K562 (cell line): ENCODE data around the gene VPS26A. TPM values are rescaled to one million over a fixed set of nuclear protein-coding genes. Genes with fewer than 3 reads are reported as not detected.
"Not testable (repeated sequence)": the region's sequence is repeated elsewhere in the genome, so short reads cannot be mapped to it uniquely, and the experiment has no call there.

Source experiments
- ATAC-seq: fragments of 200-7000 bp; cut with Tn5 transposase; 3 replicates; pipeline ENCODE4 v1.9.1; 2020; ENCODE audit warnings: moderate library complexity
- BruUV-seq: library from RNA; stranded (reverse); fragments of 400-500 nt; replicated peaks from 2 replicates; lab custom pipeline; 2021; lab: Mats Ljungman, UMichigan
- CTCF ChIA-PET: fragments of 300-600 bp; formaldehyde crosslinking; extraction: SDS; loops from one replicate; lab custom pipeline; 2021; ENCODE audit warnings: low intra/inter-chr PET ratio; lab: Yijun Ruan, JAX
- POLR2A ChIA-PET: fragments of 300-600, 350-650 bp; sonication (Branson Sonifier 250); formaldehyde crosslinking; extraction: SDS; loops from one replicate; lab custom pipeline; 2021; ENCODE audit warnings: antibody characterized with exemption, inconsistent platforms; lab: Yijun Ruan, JAX
- DNase-seq, 4 experiments: peaks; one replicate each; pipeline versions ENCODE4 v3.0.0 to v3.0.0-alpha.2; 2011 to 2018; ENCODE audit warnings: low spot score in 3 of 4, mixed read lengths in 3 of 4; ENCODE audit errors: extremely low read depth in 1 of 4
- FAIRE-seq: peaks from 2 replicates; lab custom pipeline; 2011; peaks lifted over from hg19 to GRCh38; lab: Jason Lieb, UNC
- H2AFZ ChIP-seq: 2 replicates; pipeline ENCODE4 v1.6.0; 2011; ENCODE audit warnings: low read depth, low read length, control low read depth, inconsistent platforms
- H3K27ac ChIP-seq: fragments of 200-600 bp; 3 replicates; pipeline ENCODE4 v1.8.0; 2011; ENCODE audit warnings: low read depth, mild to moderate bottlenecking, control low read depth, inconsistent platforms, low read length, moderate library complexity, mixed read lengths; ENCODE audit errors: extremely low read depth
- H3K27me3 ChIP-seq, 2 experiments: fragments of 300-600 bp in 1 of 2; 2 replicates in 1 of 2; 3 replicates in 1 of 2; pipeline versions ENCODE4 v1.6.0 to v1.8.0; 2011; ENCODE audit warnings: inconsistent platforms in 2 of 2, low read length in 2 of 2, mild to moderate bottlenecking in 1 of 2, mixed read lengths in 1 of 2, moderate library complexity in 1 of 2; ENCODE audit not compliant: control insufficient read depth in 2 of 2, insufficient read depth in 2 of 2
- H3K36me3 ChIP-seq: fragments of 300-600 bp; 3 replicates; pipeline ENCODE4 v1.8.0; 2011; ENCODE audit warnings: mild to moderate bottlenecking, low read length, inconsistent platforms; ENCODE audit not compliant: control insufficient read depth, insufficient read depth
- H3K4me1 ChIP-seq, 2 experiments: fragments of 200-600 bp in 1 of 2; replicated peaks in 1 of 2; 2 replicates in 1 of 2; 3 replicates in 1 of 2; pipeline versions ENCODE4 v1.5.1 to v1.8.0; 2011; ENCODE audit warnings: inconsistent platforms in 2 of 2, low read length in 2 of 2, mild to moderate bottlenecking in 1 of 2, mixed read lengths in 1 of 2, moderate library complexity in 1 of 2; ENCODE audit not compliant: control insufficient read depth in 2 of 2, insufficient read depth in 2 of 2
- H3K4me2 ChIP-seq: 2 replicates; pipeline ENCODE4 v1.6.1; 2011; ENCODE audit warnings: low read length, control low read depth, inconsistent platforms, mixed read lengths; ENCODE audit not compliant: insufficient read depth
- H3K4me3 ChIP-seq: fragments of 200-600 bp; sonication (generic), shearing (Covaris generic); 2 replicates; pipeline ENCODE4 v1.5.1; 2016; ENCODE audit warnings: control low read depth, inconsistent platforms
- H3K79me2 ChIP-seq: fragments of 200-600 bp; 3 replicates; pipeline ENCODE4 v1.8.0; 2011; ENCODE audit warnings: low read length, inconsistent platforms; ENCODE audit not compliant: control insufficient read depth, insufficient read depth
- H3K9ac ChIP-seq, 2 experiments: 2 replicates each; pipeline versions ENCODE4 v1.6.0 to v1.6.1; 2011; ENCODE audit warnings: low read depth in 2 of 2, low read length in 2 of 2, control low read depth in 1 of 2, inconsistent platforms in 1 of 2, mild to moderate bottlenecking in 1 of 2, mixed read lengths in 1 of 2; ENCODE audit not compliant: insufficient read depth in 1 of 2
- H3K9me1 ChIP-seq: one replicate; pipeline ENCODE4 v1.6.0; 2011; ENCODE audit warnings: inconsistent platforms, mild to moderate bottlenecking, low read length, moderate library complexity; ENCODE audit not compliant: control insufficient read depth, insufficient read depth
- H3K9me3 ChIP-seq: replicated peaks from 2 replicates; pipeline ENCODE4 v1.5.1; 2011; ENCODE audit warnings: low read depth, low read length, inconsistent platforms; ENCODE audit not compliant: control insufficient read depth, insufficient read depth
- H4K20me1 ChIP-seq: replicated peaks from 2 replicates; pipeline ENCODE4 v1.6.1; 2011; ENCODE audit warnings: low read length, inconsistent platforms, mixed read lengths; ENCODE audit not compliant: control insufficient read depth, insufficient read depth
- ASH1L ChIP-seq: fragments of 450-650 bp; IDR thresholded peaks from 2 replicates; pipeline ENCODE4 v1.6.1; 2018; ENCODE audit warnings: borderline replicate concordance, mild to moderate bottlenecking, low read depth; ENCODE audit not compliant: partially characterized antibody
- CC2D1A ChIP-seq: fragments of 450-650 bp; IDR thresholded peaks from 2 replicates; pipeline ENCODE4 v1.6.1; 2017; ENCODE audit warnings: mild to moderate bottlenecking
- FOS ChIP-seq: IDR thresholded peaks from 3 replicates; pipeline ENCODE4 v1.6.1; 2011; ENCODE audit not compliant: insufficient read length; ENCODE audit errors: extremely low read depth
- NCOA1 ChIP-seq: fragments of 450-650 bp; IDR thresholded peaks from 2 replicates; pipeline ENCODE4 v1.6.1; 2016; ENCODE audit warnings: low read depth
- NFYB ChIP-seq: IDR thresholded peaks from 2 replicates; pipeline ENCODE4 v1.6.1; 2011; ENCODE audit warnings: mild to moderate bottlenecking, moderate library complexity; ENCODE audit not compliant: insufficient read length; ENCODE audit errors: extremely low read depth
- POLR2H ChIP-seq: IDR thresholded peaks from 2 replicates; pipeline ENCODE4 v1.6.1; 2016; ENCODE audit warnings: missing genetic modification characterization, low read depth, mild to moderate bottlenecking, control low read depth, missing compliant biosample characterization, moderate library complexity
- RBM25 ChIP-seq: fragments of 200-400 bp; formaldehyde crosslinking; IDR thresholded peaks from 2 replicates; pipeline ENCODE4 v1.6.1; 2018; ENCODE audit warnings: low read length, low read depth, moderate library complexity; ENCODE audit not compliant: severe bottlenecking
- ZNF785 ChIP-seq: fragments of 250-450 bp; sonication (Bioruptor Pico); IDR thresholded peaks from 2 replicates; pipeline ENCODE4 v1.4.0; 2020; ENCODE audit warnings: mild to moderate bottlenecking
- WGBS: fragments of 100-300 bp; shearing (Covaris generic); methylation state at CpG from one replicate; pipeline ENCODE4 v1.1.6; 2016; ENCODE audit warnings: low coverage, mixed read lengths; ENCODE audit not compliant: insufficient coverage; ENCODE audit errors: missing lambda C conversion rate; 5-methylcytosine and 5-hydroxymethylcytosine counted together
- in situ Hi-C: fragments of 300-500 bp; cut with MboI; formaldehyde crosslinking; loops from 4 replicates; pipeline ENCODE4 v1.15.0; 2018; ENCODE audit warnings: inconsistent platforms, mixed read lengths
- intact Hi-C: fragments of 100-400 bp; cut with micrococcal nuclease; formaldehyde crosslinking; loops from 2 replicates; pipeline ENCODE4 v1.14.2; 2022
- polyA plus RNA-seq, 8 experiments: library from polyadenylated mRNA; depleted of rRNA in 4 of 8; stranded (reverse) in 5 of 8; unstranded in 3 of 8; fragments of >200 nt; fragmentation: Nextera tagmentation in 2 of 8; fragmentation: Illumina TruSeq in 1 of 8; extraction: Ambion mirVana in 2 of 8; extraction: Trizol in 1 of 8; gene quantifications; 2 replicates each; pipeline versions ENCODE4 v1.2.1 to v1.2.3, GENCODE V29; 2011 to 2014; ENCODE audit warnings: inconsistent platforms in 1 of 8, missing spikeins in 1 of 8
- total RNA-seq, 7 experiments: library from RNA; depleted of rRNA in 6 of 7; stranded (reverse); fragments of >200 nt in 6 of 7; fragmentation: Illumina TruSeq in 2 of 7; extraction: Trizol in 2 of 7; gene quantifications; 2 replicates each; pipeline versions ENCODE4 v1.2.1 to v1.2.3, GENCODE V29; 2011 to 2021; ENCODE audit warnings: low replicate concordance in 1 of 7

The VPS26A gene
- total and polyA plus RNA-seq, 9 of the 15 experiments (the other 6 are each of a cell fraction or from before 2014, with no cell fraction given), result 47.1 to 137 (median 69.3) TPM

- intact Hi-C loops, result no loop called here
- TSS peak; percentile 32 for BruUV-seq
- H2AFZ ChIP-seq, result no peak overlapping the region
- H4K20me1 ChIP-seq, result no peaks in the 10 kb centered on the region
- ATAC-seq, result no peak
- TF ChIP-seq POLR2H (tag) (0 out of 2 replicates have a peak, but pooled peaks have one; percentile 22), ZNF785 (CRISPR knock-in tag) (no peak), NCOA1 (no peak)
- TF ChIP-seq, all 486 proteins: peak for 1
- H3K4me2 ChIP-seq, result no peak overlapping the region
- H3K9me3 ChIP-seq, result no peaks in the 10 kb centered on the region
- WGBS, result 81% methylated on average over 3 of the region's 3 CpGs
- H3K4me3 ChIP-seq, result no peak overlapping the region
- POLR2A ChIA-PET, result interaction anchor here (1.0 to 2.1 kb wide), 2 partner anchors 12 to 44 kb away, joined by 4 to 5 read pairs; no protein-coding TSS in a partner anchor
- H3K9me1 ChIP-seq, result no peaks in the 10 kb centered on the region
- H3K9ac ChIP-seq, result no peak overlapping the region
- H3K27me3 ChIP-seq, result no peaks in the 10 kb centered on the region
- DNase-seq (no peak), FAIRE-seq (no peak)
- H3K36me3 ChIP-seq, result peaks cover 52% of the 10 kb centered on the region; the same call in 2 of the 3 replicates
- H3K27ac ChIP-seq, result no peak overlapping the region
- in situ Hi-C loops, result no loop called here
- CTCF ChIA-PET, result no interaction called here
- H3K4me1 ChIP-seq, result no peaks in the 10 kb centered on the region
- no peaks in the 10 kb centered on the region for H3K79me2 ChIP-seq
Measured at GRCh38 chr10:69172241-69172982, 48.4 kb downstream of the VPS26A start.

- not testable (repeated sequence) for BruUV-seq
- TF ChIP-seq NFYB (peak; percentile 64), ASH1L (peak; percentile 69), CC2D1A (peak; percentile 70), FOS (peak; percentile 6), RBM25 (peak; percentile 9)
- TF ChIP-seq, all 486 proteins: peak for 5; not testable (repeated sequence) for 481
- intact Hi-C loops, DNase-seq, H3K9ac ChIP-seq, H3K9me3 ChIP-seq, H3K4me2 ChIP-seq, H3K9me1 ChIP-seq, H3K27me3 ChIP-seq, FAIRE-seq, ATAC-seq, in situ Hi-C loops, H3K4me3 ChIP-seq, CTCF ChIA-PET, H3K4me1 ChIP-seq, H3K27ac ChIP-seq, H4K20me1 ChIP-seq, H2AFZ ChIP-seq: not testable (repeated sequence)
- Histone ChIP-seq H3K79me2 (peaks cover 11% of the 10 kb centered on the region), H3K36me3 (peaks cover 28% of the 10 kb centered on the region; the same call in 1 of the 3 replicates)
- 81% methylated on average over 4 of the region's 4 CpGs for WGBS
- POLR2A ChIA-PET, result interaction anchor here (0.6 to 1.3 kb wide), 2 partner anchors 51 to 183 kb away, joined by 4 to 5 read pairs; partner anchors contain the start of gene VPS26A
Measured at GRCh38 chr10:69175326-69175725, 51.3 kb downstream of the VPS26A start.
